ENCODE data around the gene SERBP1. TPM values are rescaled to one million over a fixed set of nuclear protein-coding genes. Genes with fewer than 3 reads are reported as not detected.
A peak's percentile ranks its signal among the peaks of the same experiment; 100 is the strongest.

The SERBP1 gene
- total RNA-seq, 6 experiments from 2014 or later: 65.6 to 156 (median 96.6) TPM

DNA sequence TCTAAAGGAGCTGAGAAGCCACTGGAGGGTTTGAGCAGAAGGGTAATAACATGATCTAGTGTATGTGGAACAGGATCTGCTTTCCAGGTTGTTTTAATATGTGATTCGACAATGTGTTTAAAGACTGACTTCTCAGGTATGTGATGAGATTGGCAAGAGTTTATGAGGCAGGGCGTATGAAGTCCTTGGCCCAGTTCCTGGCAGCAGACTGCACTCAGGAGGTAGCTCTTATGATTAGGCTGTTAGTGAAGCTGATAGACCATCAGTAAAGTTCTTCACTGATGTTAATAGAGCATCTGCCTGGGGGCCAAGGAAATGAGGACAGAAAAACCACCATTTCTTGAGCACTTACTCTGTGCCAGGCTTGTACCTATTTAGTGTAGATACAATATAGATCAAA lies 41.9 kb upstream of the SERBP1 start:
- Histone ChIP-seq H3K36me3 (no peaks in the 10 kb centered on the region), H3K9me3 (no peaks in the 10 kb centered on the region), H3K4me1 (no peaks in the 10 kb centered on the region), H3K27me3 (no peaks in the 10 kb centered on the region), H3K4me3 (no peak overlapping the region), H3K27ac (no peak overlapping the region)
- WGBS (ENCODE audit: insufficient coverage, low coverage, low lambda C conversion rate, missing lambda C conversion rate): 89% methylated on average over 2 of the region's 2 CpGs
- ATAC-seq (no peak), DNase-seq (no peak)
- no peak for TF ChIP-seq POLR2A (IDR thresholded peaks at IDR 0.05)
- no peak for TF ChIP-seq CTCF (IDR thresholded peaks at IDR 0.05)
- intact Hi-C loops (cut with DNase I): no loop called here

GRCh38 chr1:67469431-67469830 lies 39.2 kb upstream of the SERBP1 start:
- WGBS (ENCODE audit: insufficient coverage, low coverage, low lambda C conversion rate, missing lambda C conversion rate): 61% methylated on average over 3 of the region's 3 CpGs
- Histone ChIP-seq H3K9me3 (no peaks in the 10 kb centered on the region), H3K4me1 (no peaks in the 10 kb centered on the region), H3K36me3 (no peaks in the 10 kb centered on the region), H3K4me3 (no peak overlapping the region), H3K27ac (no peak overlapping the region), H3K27me3 (no peaks in the 10 kb centered on the region)
- TF ChIP-seq CTCF (IDR thresholded peaks at IDR 0.05) (no peak), POLR2A (IDR thresholded peaks at IDR 0.05) (no peak)
- ATAC-seq (no peak), DNase-seq (no peak)
- intact Hi-C loops (cut with DNase I): no loop called here

DNA sequence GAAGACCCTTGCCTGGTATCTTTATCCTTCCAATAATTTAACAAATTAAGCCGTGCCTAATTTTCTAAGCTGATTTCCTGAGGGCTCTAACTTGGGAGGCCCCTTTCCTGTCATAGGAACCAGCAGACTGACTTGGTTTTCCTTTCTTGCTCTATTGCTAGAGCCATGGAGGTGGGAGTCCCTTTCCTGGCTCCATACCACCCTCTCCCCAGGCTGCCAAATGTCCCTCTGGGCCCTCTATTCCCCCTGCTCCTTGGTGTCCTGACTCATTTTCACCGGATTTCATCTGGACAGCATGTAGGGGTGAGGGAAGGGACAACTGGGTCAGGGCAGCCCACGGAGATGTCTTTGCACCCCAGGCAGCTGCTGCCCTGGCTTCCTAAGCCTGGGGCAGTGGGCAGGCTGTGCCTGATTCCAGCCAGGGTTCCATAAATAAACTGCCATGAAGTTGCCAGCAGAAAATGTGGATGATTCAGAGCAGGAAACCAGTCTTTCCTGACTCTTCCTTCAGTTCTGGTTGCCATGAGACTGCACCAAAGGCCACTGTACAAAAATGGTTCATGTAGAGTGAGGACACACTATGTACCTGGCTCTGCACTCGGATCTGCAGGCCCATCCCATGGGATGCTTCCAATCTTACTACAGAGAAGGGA lies 38.0 kb upstream of the SERBP1 start:
- Histone ChIP-seq H3K27me3 (no peaks in the 10 kb centered on the region), H3K27ac (no peak overlapping the region), H3K36me3 (no peaks in the 10 kb centered on the region), H3K4me3 (no peak overlapping the region), H3K4me1 (no peaks in the 10 kb centered on the region), H3K9me3 (no peaks in the 10 kb centered on the region)
- TF ChIP-seq CTCF (IDR thresholded peaks at IDR 0.05) (no peak), POLR2A (IDR thresholded peaks at IDR 0.05) (no peak)
- intact Hi-C loops (cut with DNase I): no loop called here
- ATAC-seq: no peak
- DNase-seq: no peak
- WGBS (ENCODE audit: insufficient coverage, low coverage, low lambda C conversion rate, missing lambda C conversion rate): 53% methylated on average over 2 of the region's 4 CpGs

DNA sequence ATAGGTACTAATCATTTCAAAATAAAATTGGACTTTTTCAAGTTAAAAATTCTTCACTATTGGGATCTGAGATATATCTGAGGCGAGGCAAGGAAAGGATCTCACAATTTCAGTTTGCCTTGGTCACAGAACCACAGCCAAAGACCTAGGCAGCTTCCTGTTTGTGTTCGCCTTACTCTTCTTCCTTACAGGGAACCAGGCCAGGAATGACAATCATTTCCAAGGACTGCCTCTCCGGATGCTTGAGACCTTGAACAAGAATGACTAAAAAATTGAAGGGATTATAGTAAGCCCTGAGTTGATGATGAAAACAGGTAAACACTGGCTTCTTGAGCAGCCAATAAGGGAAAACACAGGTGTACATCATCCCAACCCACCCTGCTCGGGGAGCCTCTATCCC lies 35.2 kb upstream of the SERBP1 start:
- intact Hi-C loops (cut with DNase I): no loop called here
- ATAC-seq: peak in 3 of 4 donors; percentile 47 to 61 (median 52)
- no peaks in the 10 kb centered on the region for H3K9me3 ChIP-seq

More for the DNA sequence above, 35.2 kb upstream of the SERBP1 start:
- no peaks in the 10 kb centered on the region for H3K36me3 ChIP-seq
- H3K27ac ChIP-seq: no peak overlapping the region
- H3K4me3 ChIP-seq: no peak overlapping the region
- no peaks in the 10 kb centered on the region for H3K27me3 ChIP-seq
- 54% methylated on average over 3 of the region's 4 CpGs for WGBS (ENCODE audit: insufficient coverage, low coverage, low lambda C conversion rate, missing lambda C conversion rate)
- DNase-seq: no peak
- TF ChIP-seq POLR2A (IDR thresholded peaks at IDR 0.05) (no peak), CTCF (IDR thresholded peaks at IDR 0.05) (no peak)
- H3K4me1 ChIP-seq: no peaks in the 10 kb centered on the region
